EL (cell line): ENCODE results near the gene UNC5C.

ENCODE experiments used
- DNase-seq: peaks from one replicate; pipeline ENCODE4 v3.0.0-alpha.2; 2016

Gene UNC5C

GRCh38 chr4:95548738-95549245 lies at the start of gene UNC5C:
Gene UNC5C (minus strand): TSS chr4:95548973.
- no peak for DNase-seq

- no peak for DNase-seq
Measured at GRCh38 chr4:95596676-95597075, 47.9 kb upstream of the UNC5C start.

GRCh38 chr4:95594629-95595028 lies 45.9 kb upstream of the UNC5C start:
- no peak for DNase-seq

GRCh38 chr4:95594013-95594412 lies 45.2 kb upstream of the UNC5C start:
- DNase-seq, result no peak

GRCh38 chr4:95591278-95591677 lies 42.5 kb upstream of the UNC5C start:
- no peak for DNase-seq

GRCh38 chr4:95590615-95591014 lies 41.8 kb upstream of the UNC5C start:
- no peak for DNase-seq

- no peak for DNase-seq
Measured at GRCh38 chr4:95585016-95585695, 36.4 kb upstream of the UNC5C start.

- DNase-seq, result no peak
Measured at GRCh38 chr4:95580226-95580625, 31.5 kb upstream of the UNC5C start.

GRCh38 chr4:95572304-95572991 lies 23.7 kb upstream of the UNC5C start:
- no peak for DNase-seq

GRCh38 chr4:95571577-95571976 lies 22.8 kb upstream of the UNC5C start:
- no peak for DNase-seq

GRCh38 chr4:95563638-95564337 lies 15.0 kb upstream of the UNC5C start:
- DNase-seq, result no peak

- no peak for DNase-seq
Measured at GRCh38 chr4:95560774-95561173, 12.0 kb upstream of the UNC5C start.

- no peak for DNase-seq
Measured at GRCh38 chr4:95556207-95556859, 7.6 kb upstream of the UNC5C start.

- DNase-seq, result no peak
Measured at GRCh38 chr4:95552942-95553550, 4.3 kb upstream of the UNC5C start.

- DNase-seq, result no peak
Measured at GRCh38 chr4:95551653-95552052, 2.9 kb upstream of the UNC5C start.

GRCh38 chr4:95550115-95550987 lies 1.6 kb upstream of the UNC5C start:
- DNase-seq, result no peak

GRCh38 chr4:95549246-95550114 lies 707 bp upstream of the UNC5C start:
- peak; percentile 0 for DNase-seq

GRCh38 chr4:95547715-95548471 lies 880 bp downstream of the UNC5C start:
- DNase-seq, result no peak

GRCh38 chr4:95546866-95547714 lies 1.7 kb downstream of the UNC5C start:
- no peak for DNase-seq
